ENCODE measurements around the gene HOXA9. TPM values are rescaled to one million over a fixed set of nuclear protein-coding genes. Genes with fewer than 3 reads are reported as not detected.
A peak's percentile ranks its signal among the peaks of the same experiment; 100 is the strongest.

HOXA9 gene
- total and polyA plus RNA-seq, 2 of the 4 experiments (the other 2 are of a cell fraction) = 0.18 to 0.32 TPM

GRCh38 chr7:27187475-27188385 is 22.4 kb upstream of the HOXA9 start:
- Histone ChIP-seq H3K27ac (ENCODE audit: insufficient read depth, low read length) (no peak overlapping the region), H3K9ac (ENCODE audit: low read depth, low read length) (no peak overlapping the region), H3K27me3 (ENCODE audit: control insufficient read depth, insufficient read depth, low read length) (peaks cover 97% of the 10 kb centered on the region), H4K5ac (ENCODE audit: low read depth, low read length) (no peak overlapping the region), H3K4ac (ENCODE audit: low read depth, low read length) (no peak overlapping the region), H3K9me3 (ENCODE audit: control insufficient read depth, insufficient read depth, low read length) (peaks cover 19% of the 10 kb centered on the region; the same call in 1 of the 2 replicates), H2BK120ac (ENCODE audit: low read depth, low read length) (no peak overlapping the region), H4K8ac (ENCODE audit: low read depth in 2 of 2, low read length in 2 of 2) (no peak overlapping the region), H3K4me3 (ENCODE audit: insufficient read depth, low read depth, low read length) (no peak overlapping the region), H2AFZ (replicated peaks; ENCODE audit: low read length, poor library complexity) (peak overlapping the region; percentile 71), H2BK5ac (ENCODE audit: low read depth, low read length, poor library complexity, severe bottlenecking) (no peak overlapping the region), H2BK20ac (ENCODE audit: low read depth, low read length) (no peak overlapping the region), H3K4me1 (ENCODE audit: control insufficient read depth, insufficient read depth, low read length) (peaks cover 3% of the 10 kb centered on the region; the same call in 1 of the 2 replicates), H2AK9ac (replicated peaks; ENCODE audit: low read depth, low read length, poor library complexity) (no peak overlapping the region), H3K18ac (ENCODE audit: low read depth, low read length) (no peak overlapping the region), H3K14ac (replicated peaks; ENCODE audit: low read depth, low read length) (no peak overlapping the region), H4K91ac (ENCODE audit: insufficient read depth, low read depth, low read length) (no peak overlapping the region), H3K23ac (ENCODE audit: low read depth, low read length) (0 out of 2 replicates have a peak overlapping the region, but pooled peaks have one; percentile 11), H3K4me2 (ENCODE audit: low read depth, low read length) (no peak overlapping the region), H3K9me1 (ENCODE audit: insufficient read depth, low read length) (no peaks in the 10 kb centered on the region), H2BK15ac (ENCODE audit: low read depth, low read length) (no peak overlapping the region), H2AK5ac (ENCODE audit: low read depth, low read length) (no peak overlapping the region), H3K56ac (ENCODE audit: extremely low read depth, insufficient read depth, low read length) (no peak overlapping the region), H4K20me1 (ENCODE audit: insufficient read depth, low read length) (peaks cover 17% of the 10 kb centered on the region; the same call in 1 of the 2 replicates), H3K36me3 (ENCODE audit: control insufficient read depth, insufficient read depth, low read length) (no peaks in the 10 kb centered on the region), H3K79me1 (ENCODE audit: low read depth in 1 of 2, low read length in 2 of 2) (no peaks in the 10 kb centered on the region)
- no TSS peak for BruUV-seq (replicated peaks)
- intact Hi-C loops (cut with micrococcal nuclease) (no loop called here), dilution Hi-C loops (cut with HindIII; ENCODE audit: low sequenced_read_pairs, unreplicated experiment) (no loop called here), in situ Hi-C loops (cut with MboI; ENCODE audit: low sequenced_read_pairs) (no loop called here)
- WGBS, 2 experiments (ENCODE audit: extremely low coverage in 2 of 2, insufficient read length in 1 of 2) = 10% methylated on average over 13 of the region's 46 CpGs; no CpG with 5 or more reads in 1 of the 2 experiments
- TF ChIP-seq BHLHE40 (IDR thresholded peaks at IDR 0.05; ENCODE audit: low read depth, low read length) = no peak
- no peak for TF ChIP-seq RFX5 (IDR thresholded peaks at IDR 0.05; ENCODE audit: low read depth, low read length)
- TF ChIP-seq MAZ (IDR thresholded peaks at IDR 0.05; ENCODE audit: borderline replicate concordance, low read depth, low read length) = no peak
- no peak for TF ChIP-seq RCOR1 (IDR thresholded peaks at IDR 0.05; ENCODE audit: insufficient replicate concordance, low read length)
- TF ChIP-seq CTCF (conservative IDR thresholded peaks at IDR 0.05; ENCODE audit: low read depth, low read length) = no peak
- TF ChIP-seq SMC3 (IDR thresholded peaks at IDR 0.05; ENCODE audit: low read depth, low read length) = no peak
- TF ChIP-seq NFE2L2 (IDR thresholded peaks at IDR 0.05; ENCODE audit: low read depth, low read length) = no peak
- no peak for TF ChIP-seq MAFK (IDR thresholded peaks at IDR 0.05; ENCODE audit: low read depth, low read length)
- TF ChIP-seq MXI1 (IDR thresholded peaks at IDR 0.05; ENCODE audit: borderline replicate concordance, low read depth, low read length) = no peak
- no peak for TF ChIP-seq ELK1 (IDR thresholded peaks at IDR 0.05; ENCODE audit: borderline replicate concordance, low read depth, low read length)
- TF ChIP-seq CEBPB (IDR thresholded peaks at IDR 0.05; ENCODE audit: low read depth, low read length) = no peak
- no peak for TF ChIP-seq RAD21 (IDR thresholded peaks at IDR 0.05; ENCODE audit: low read length)
- POLR2A ChIA-PET (ENCODE audit: unreplicated experiment) = no interaction called here
- CTCF ChIA-PET = interaction anchor here (1.7 kb wide), 1 partner anchor 8 kb away, joined by 10 read pairs; no protein-coding TSS in a partner anchor
- DNase-seq (no peak), ATAC-seq (ENCODE audit: low read depth) (no peak)

Measured in IMR-90 (cell line).